GM21526 (cell line): Measurements from ENCODE around the gene RBMY1F.
"Not testable (repeated sequence)": the region's sequence is repeated elsewhere in the genome, so short reads cannot be mapped to it uniquely, and the experiment has no call there.

Source experiments
- ATAC-seq: cut with Tn5 transposase; IDR thresholded peaks from one replicate; pipeline ENCODE4 v1.9.1; 2021; ENCODE audit warnings: moderate library complexity; ENCODE audit not compliant: unreplicated experiment, low FRiP score

RBMY1F gene

GRCh38 chrY:22182823-22183222, at the start of gene RBMY1F:
Gene RBMY1F, minus strand, starts transcription at chrY:22182923. Its CDS starts 1,954 bp downstream, at chrY:22180969.
- ATAC-seq, result not testable (repeated sequence)

DNA sequence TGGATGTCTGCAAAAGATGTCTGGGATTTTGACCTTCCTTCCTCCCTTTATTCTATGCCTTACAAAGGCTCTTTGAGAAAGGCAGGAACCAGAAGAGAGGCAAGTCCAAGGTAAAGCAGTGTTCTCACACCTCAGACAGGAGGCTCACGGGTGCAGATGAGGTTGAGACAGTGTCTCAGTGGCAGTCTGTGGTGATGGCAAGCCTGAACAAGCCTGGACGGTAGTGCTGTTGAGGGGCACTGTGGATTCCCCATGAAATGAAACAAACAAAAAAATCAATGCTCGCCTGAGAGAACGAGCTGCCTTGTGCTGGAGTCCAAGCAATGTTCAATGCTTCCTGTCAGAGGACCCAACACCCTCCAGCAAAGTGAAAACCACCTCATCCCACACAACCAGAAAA, 31.6 kb downstream of the RBMY1F start:
- ATAC-seq, result not testable (repeated sequence)

GRCh38 chrY:22141011-22141695, 41.6 kb downstream of the RBMY1F start:
- not testable (repeated sequence) for ATAC-seq

DNA sequence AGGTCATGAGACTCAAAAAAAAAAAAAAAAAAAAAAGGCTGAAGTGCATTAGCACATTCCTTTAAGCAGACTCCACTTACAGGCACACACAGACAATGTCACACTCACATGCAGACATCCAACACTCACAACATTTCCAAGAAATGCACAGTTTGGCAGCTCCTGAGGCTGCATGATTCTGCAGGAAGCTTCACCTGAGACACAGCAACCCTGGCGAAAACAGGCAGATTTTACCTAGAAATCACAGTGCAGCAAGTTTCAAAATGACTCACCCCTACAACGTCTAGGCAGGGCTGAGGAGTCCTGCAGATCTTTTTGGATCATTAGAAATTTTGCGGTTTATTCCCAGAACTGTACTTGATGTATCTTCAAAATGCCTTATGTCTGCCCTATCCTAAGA, 48.0 kb downstream of the RBMY1F start:
- not testable (repeated sequence) for ATAC-seq

GRCh38 chrY:22130494-22130893, 52.2 kb downstream of the RBMY1F start:
- not testable (repeated sequence) for ATAC-seq
